HepG2 (cell line): ENCODE results near the gene DNAJC5. TPM values are rescaled to one million over a fixed set of nuclear protein-coding genes. Genes with fewer than 3 reads are reported as not detected.

Experiments
- CEBPG ChIP-seq: IDR thresholded peaks from 2 replicates; pipeline ENCODE4 v1.6.1; 2016
- DMAP1 ChIP-seq: IDR thresholded peaks from 2 replicates; pipeline ENCODE4 v1.6.1; 2016
- ESRRA ChIP-seq: sonication (generic); formaldehyde crosslinking; IDR thresholded peaks from 2 replicates; pipeline ENCODE4 v1.5.1; 2020; ENCODE audit warnings: mild to moderate bottlenecking, low read depth, missing genetic modification reagents
- GZF1 ChIP-seq: sonication (generic); formaldehyde crosslinking; IDR thresholded peaks from 2 replicates; pipeline ENCODE4 v1.5.1; 2020; ENCODE audit warnings: mild to moderate bottlenecking, missing genetic modification reagents
- HOMEZ ChIP-seq: IDR thresholded peaks from 2 replicates; pipeline ENCODE4 v1.6.1; 2016; ENCODE audit warnings: low read depth
- MAF1 ChIP-seq: sonication (generic); formaldehyde crosslinking; IDR thresholded peaks from 2 replicates; pipeline ENCODE4 v1.5.0; 2020; ENCODE audit warnings: missing genetic modification reagents, borderline replicate concordance
- MXD3 ChIP-seq: IDR thresholded peaks from 2 replicates; pipeline ENCODE4 v1.6.1; 2016; ENCODE audit warnings: mild to moderate bottlenecking, missing biosample characterization, missing genetic modification reagents
- PCBP1 ChIP-seq: fragments of 200-400 bp; formaldehyde crosslinking; IDR thresholded peaks from 2 replicates; pipeline ENCODE4 v1.6.1; 2017; ENCODE audit warnings: mild to moderate bottlenecking, low read depth, low read length, borderline replicate concordance
- POLR2AphosphoS5 ChIP-seq: IDR thresholded peaks from 2 replicates; pipeline ENCODE4 v1.6.1; 2012; ENCODE audit warnings: low read depth, low read length
- WIZ ChIP-seq: sonication (generic); formaldehyde crosslinking; IDR thresholded peaks from 2 replicates; pipeline ENCODE4 v1.5.1; 2020; ENCODE audit warnings: mild to moderate bottlenecking, missing genetic modification reagents
- ZNF12 ChIP-seq: sonication (generic); formaldehyde crosslinking; IDR thresholded peaks from 2 replicates; pipeline ENCODE4 v1.5.0; 2020; ENCODE audit warnings: missing genetic modification reagents
- ZNF275 ChIP-seq: sonication (generic); formaldehyde crosslinking; IDR thresholded peaks from 2 replicates; pipeline ENCODE4 v1.8.0; 2022; ENCODE audit warnings: missing genetic modification reagents, mild to moderate bottlenecking, inconsistent platforms, borderline replicate concordance
- ZNF383 ChIP-seq: sonication (generic); formaldehyde crosslinking; IDR thresholded peaks from 2 replicates; pipeline ENCODE4 v1.4.0; 2020; ENCODE audit warnings: missing genetic modification reagents, mild to moderate bottlenecking, borderline replicate concordance
- ZNF496 ChIP-seq: sonication (generic); formaldehyde crosslinking; IDR thresholded peaks from 2 replicates; pipeline ENCODE4 v1.8.1; 2023; ENCODE audit warnings: mild to moderate bottlenecking, moderate library complexity, missing genetic modification reagents; ENCODE audit not compliant: insufficient replicate concordance
- ZNF512B ChIP-seq: sonication (generic); formaldehyde crosslinking; IDR thresholded peaks from 2 replicates; pipeline ENCODE4 v1.5.1; 2020; ENCODE audit warnings: missing genetic modification reagents, mild to moderate bottlenecking, borderline replicate concordance
- ZNF775 ChIP-seq: sonication (generic); formaldehyde crosslinking; IDR thresholded peaks from 2 replicates; pipeline ENCODE4 v1.4.0; 2020; ENCODE audit warnings: missing genetic modification reagents, mild to moderate bottlenecking, moderate library complexity, borderline replicate concordance
- polyA plus RNA-seq, 8 experiments: library from polyadenylated mRNA; depleted of rRNA in 3 of 8; stranded (reverse) in 7 of 8; unstranded in 1 of 8; fragments of >200 nt; fragmentation: Illumina TruSeq in 4 of 8; extraction: Trizol in 4 of 8; gene quantifications; 2 replicates each; pipeline versions ENCODE4 v1.2.1 to v1.2.3, GENCODE V29; 2011 to 2016; ENCODE audit warnings: low read depth in 4 of 8, missing spikeins in 1 of 8, mixed read lengths in 1 of 8; ENCODE audit not compliant: insufficient read depth in 1 of 8
- total RNA-seq, 5 experiments: library from RNA; depleted of rRNA; stranded (reverse); fragments of >200 nt; fragmentation: Illumina TruSeq; extraction: Trizol; gene quantifications; 2 replicates each; pipeline ENCODE4 v1.2.3, GENCODE V29; 2016; ENCODE audit warnings: low read depth in 1 of 5
- TF ChIP-seq, protein P1 (sequence below): sonication (generic); formaldehyde crosslinking; IDR thresholded peaks from 2 replicates; pipeline ENCODE4 v1.5.0; 2020; ENCODE audit warnings: missing genetic modification reagents

Gene DNAJC5
- total and polyA plus RNA-seq, 2 of the 13 experiments (the other 11 are each of a cell fraction or from before 2014, with no cell fraction given): 42.8 to 64.5 TPM

- TF ChIP-seq ZNF383: no peak
- no peak for TF ChIP-seq WIZ (CRISPR knock-in tag)
- no peak for TF ChIP-seq ZNF512B (CRISPR knock-in tag)
- TF ChIP-seq MXD3 (CRISPR knock-in tag): peak; percentile 79; the same call in 1 of the 2 replicates
- peak; percentile 62 for TF ChIP-seq CEBPG (CRISPR knock-in tag)
- no peak for TF ChIP-seq ESRRA (CRISPR knock-in tag)
- TF ChIP-seq MAF1 (CRISPR knock-in tag): no peak
- no peak for TF ChIP-seq ZNF12 (CRISPR knock-in tag)
- no peak for TF ChIP-seq ZNF775 (CRISPR knock-in tag)
- TF ChIP-seq PCBP1: no peak; the same call in 1 of the 2 replicates
- TF ChIP-seq HOMEZ (CRISPR knock-in tag): no peak
- TF ChIP-seq, protein P1, sequence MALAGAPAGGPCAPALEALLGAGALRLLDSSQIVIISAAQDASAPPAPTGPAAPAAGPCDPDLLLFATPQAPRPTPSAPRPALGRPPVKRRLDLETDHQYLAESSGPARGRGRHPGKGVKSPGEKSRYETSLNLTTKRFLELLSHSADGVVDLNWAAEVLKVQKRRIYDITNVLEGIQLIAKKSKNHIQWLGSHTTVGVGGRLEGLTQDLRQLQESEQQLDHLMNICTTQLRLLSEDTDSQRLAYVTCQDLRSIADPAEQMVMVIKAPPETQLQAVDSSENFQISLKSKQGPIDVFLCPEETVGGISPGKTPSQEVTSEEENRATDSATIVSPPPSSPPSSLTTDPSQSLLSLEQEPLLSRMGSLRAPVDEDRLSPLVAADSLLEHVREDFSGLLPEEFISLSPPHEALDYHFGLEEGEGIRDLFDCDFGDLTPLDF: no peak
- TF ChIP-seq GZF1: no peak
- no peak for TF ChIP-seq ZNF275 (CRISPR knock-in tag)
- TF ChIP-seq POLR2AphosphoS5: no peak
- no peak for TF ChIP-seq ZNF496 (CRISPR knock-in tag)
- TF ChIP-seq DMAP1 (CRISPR knock-in tag): peak; percentile 21; the same call in 1 of the 2 replicates
These were observed 46.7 kb upstream of the DNAJC5 start (continued) for GRCh38 chr20:63848003-63848911.
